Cardiac muscle cell (in vitro differentiated cells and primary cell): ENCODE measurements around the gene SMYD1. TPM values are rescaled to one million over a fixed set of nuclear protein-coding genes. Genes with fewer than 3 reads are reported as not detected.

Source experiments
- DNase-seq, 2 donors: peaks; one replicate each; pipeline versions ENCODE4 v3.0.0 to v3.0.0-alpha.2; 2010 to 2017; ENCODE audit warnings: low read depth in 1 of 2, low spot score in 1 of 2
- H3K27ac ChIP-seq: fragments of 200-600 bp; sonication (generic); 2 replicates; pipeline ENCODE4 v1.5.1; 2016
- H3K27me3 ChIP-seq: fragments of 200-600 bp; sonication (generic); 2 replicates; pipeline ENCODE4 v1.6.0; 2016; ENCODE audit warnings: control low read depth
- H3K36me3 ChIP-seq: fragments of 200-600 bp; sonication (generic); 2 replicates; pipeline ENCODE4 v1.5.1; 2016; ENCODE audit warnings: control low read depth
- H3K4me1 ChIP-seq: fragments of 200-600 bp; sonication (generic); 2 replicates; pipeline ENCODE4 v1.8.1; 2017; ENCODE audit warnings: low read depth, mild to moderate bottlenecking, mixed run types
- H3K4me3 ChIP-seq: fragments of 200-600 bp; sonication (generic); 2 replicates; pipeline ENCODE4 v1.5.1; 2016; ENCODE audit warnings: mild to moderate bottlenecking
- H3K9me3 ChIP-seq: fragments of 200-600 bp; sonication (generic); 2 replicates; pipeline ENCODE4 v1.5.1; 2017; ENCODE audit warnings: low read depth, mild to moderate bottlenecking, control low read depth
- CTCF ChIP-seq: IDR thresholded peaks from 2 replicates; pipeline ENCODE4 v1.5.1; 2012; ENCODE audit warnings: low read depth, mild to moderate bottlenecking, low read length
- polyA plus RNA-seq: library from polyadenylated mRNA; unstranded; fragments of >200 nt; fragmentation: Nextera tagmentation; extraction: Ambion mirVana; gene quantifications from 2 replicates; pipeline ENCODE4 v1.2.1, GENCODE V29; 2016
- total RNA-seq: library from RNA; depleted of rRNA; stranded (reverse); fragments of >200 nt; gene quantifications from 2 replicates; pipeline ENCODE4 v1.2.3, GENCODE V29; 2016

SMYD1 gene
- total and polyA plus RNA-seq, 2 experiments from 2014 or later, result 211 to 375 TPM

GRCh38 chr2:88098558-88098900 lies 30.9 kb downstream of the SMYD1 start:
- no peak for TF ChIP-seq CTCF
- DNase-seq, result no peak
- Histone ChIP-seq H3K27me3 (no peaks in the 10 kb centered on the region), H3K36me3 (peaks cover 51% of the 10 kb centered on the region), H3K4me1 (peaks cover 11% of the 10 kb centered on the region), H3K9me3 (no peaks in the 10 kb centered on the region), H3K27ac (peak overlapping the region; percentile 68), H3K4me3 (no peak overlapping the region)

GRCh38 chr2:88099798-88100488 lies 32.3 kb downstream of the SMYD1 start:
- H3K4me1 ChIP-seq, result peaks cover 11% of the 10 kb centered on the region
- H3K4me3 ChIP-seq, result no peak overlapping the region
- peak; percentile 22 to 41 for DNase-seq
- H3K9me3 ChIP-seq, result no peaks in the 10 kb centered on the region
- H3K27me3 ChIP-seq, result no peaks in the 10 kb centered on the region
- TF ChIP-seq CTCF, result no peak
- H3K27ac ChIP-seq, result no peak overlapping the region
- peaks cover 52% of the 10 kb centered on the region for H3K36me3 ChIP-seq

- Histone ChIP-seq H3K27ac (peak overlapping the region; percentile 29), H3K9me3 (no peaks in the 10 kb centered on the region), H3K4me1 (peaks cover 11% of the 10 kb centered on the region), H3K4me3 (no peak overlapping the region), H3K36me3 (peaks cover 52% of the 10 kb centered on the region), H3K27me3 (no peaks in the 10 kb centered on the region)
- TF ChIP-seq CTCF, result no peak
- DNase-seq, result no peak
These were observed 32.8 kb downstream of the SMYD1 start for GRCh38 chr2:88100489-88100858.

- DNase-seq, result no peak
- Histone ChIP-seq H3K36me3 (peaks cover 92% of the 10 kb centered on the region), H3K27me3 (no peaks in the 10 kb centered on the region), H3K4me3 (no peak overlapping the region), H3K27ac (peak overlapping the region; percentile 62), H3K9me3 (no peaks in the 10 kb centered on the region), H3K4me1 (no peaks in the 10 kb centered on the region)
- TF ChIP-seq CTCF, result no peak
These were observed 41.2 kb downstream of the SMYD1 start for GRCh38 chr2:88108796-88109195.

- Histone ChIP-seq H3K27me3 (no peaks in the 10 kb centered on the region), H3K4me3 (no peak overlapping the region), H3K4me1 (peaks cover 14% of the 10 kb centered on the region), H3K36me3 (peaks cover 76% of the 10 kb centered on the region), H3K27ac (peak overlapping the region; percentile 69), H3K9me3 (no peaks in the 10 kb centered on the region)
- no peak for TF ChIP-seq CTCF
- no peak for DNase-seq
These were observed 43.2 kb downstream of the SMYD1 start for GRCh38 chr2:88110830-88111229.
